Measurements from ENCODE around the gene CACNA1C.

The CACNA1C gene

DNA sequence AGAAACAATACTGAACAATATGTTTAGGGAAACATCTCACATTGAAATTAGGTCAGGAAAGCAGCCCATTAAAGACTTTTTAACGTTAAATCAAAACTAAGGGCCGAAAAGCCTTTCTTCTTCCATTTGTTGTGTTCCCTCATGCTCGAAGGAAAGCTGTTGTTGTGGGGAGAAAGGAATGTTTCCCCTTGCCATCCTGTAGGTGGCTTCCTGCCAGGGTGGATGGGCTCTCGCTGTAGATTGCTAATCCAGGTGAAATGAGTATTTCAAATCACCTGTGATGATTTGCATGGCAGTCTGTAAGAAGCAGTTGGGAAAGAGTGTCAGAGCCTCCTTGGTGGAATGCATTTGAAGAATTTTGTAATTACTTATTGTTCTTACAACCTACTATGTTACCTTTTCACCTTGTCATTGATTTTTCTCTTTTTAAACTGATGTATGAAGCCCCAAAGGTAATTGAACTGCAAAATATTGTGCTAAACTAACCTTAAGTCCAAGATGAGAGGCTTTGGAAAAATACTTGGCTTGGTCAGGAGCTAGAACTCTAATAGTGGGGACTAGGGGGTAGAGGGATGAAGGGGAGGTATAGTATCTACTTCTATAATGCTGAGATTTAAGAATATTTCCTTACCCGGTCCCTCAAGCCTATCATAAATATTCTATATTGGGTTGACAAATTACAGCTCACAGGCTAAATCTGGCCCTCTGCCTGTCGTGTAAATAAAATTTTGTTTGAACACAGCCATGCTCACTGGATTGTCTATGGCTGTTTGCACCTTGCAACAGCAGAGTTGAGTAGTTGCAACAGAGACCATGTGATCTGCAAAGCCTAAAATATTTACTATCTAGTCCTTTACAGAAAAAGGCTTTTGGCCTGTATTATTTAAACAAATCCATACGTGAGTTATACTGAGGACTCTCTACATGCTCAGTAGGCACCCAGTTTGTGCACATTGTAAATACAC is 40.9 kb upstream of the CACNA1C start:
- DNase-seq (ENCODE audit: low read depth): no peak
- TF ChIP-seq, protein P1, sequence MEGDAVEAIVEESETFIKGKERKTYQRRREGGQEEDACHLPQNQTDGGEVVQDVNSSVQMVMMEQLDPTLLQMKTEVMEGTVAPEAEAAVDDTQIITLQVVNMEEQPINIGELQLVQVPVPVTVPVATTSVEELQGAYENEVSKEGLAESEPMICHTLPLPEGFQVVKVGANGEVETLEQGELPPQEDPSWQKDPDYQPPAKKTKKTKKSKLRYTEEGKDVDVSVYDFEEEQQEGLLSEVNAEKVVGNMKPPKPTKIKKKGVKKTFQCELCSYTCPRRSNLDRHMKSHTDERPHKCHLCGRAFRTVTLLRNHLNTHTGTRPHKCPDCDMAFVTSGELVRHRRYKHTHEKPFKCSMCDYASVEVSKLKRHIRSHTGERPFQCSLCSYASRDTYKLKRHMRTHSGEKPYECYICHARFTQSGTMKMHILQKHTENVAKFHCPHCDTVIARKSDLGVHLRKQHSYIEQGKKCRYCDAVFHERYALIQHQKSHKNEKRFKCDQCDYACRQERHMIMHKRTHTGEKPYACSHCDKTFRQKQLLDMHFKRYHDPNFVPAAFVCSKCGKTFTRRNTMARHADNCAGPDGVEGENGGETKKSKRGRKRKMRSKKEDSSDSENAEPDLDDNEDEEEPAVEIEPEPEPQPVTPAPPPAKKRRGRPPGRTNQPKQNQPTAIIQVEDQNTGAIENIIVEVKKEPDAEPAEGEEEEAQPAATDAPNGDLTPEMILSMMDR (IDR thresholded peaks at IDR 0.05; ENCODE audit: low read depth, low read length): no peak
- TF ChIP-seq MYC (IDR thresholded peaks at IDR 0.05; ENCODE audit: low read depth, low read length): no peak
- no peak for TF ChIP-seq POLR2A (IDR thresholded peaks at IDR 0.05; ENCODE audit: extremely low read depth, insufficient read length)
- TF ChIP-seq, protein P2, sequence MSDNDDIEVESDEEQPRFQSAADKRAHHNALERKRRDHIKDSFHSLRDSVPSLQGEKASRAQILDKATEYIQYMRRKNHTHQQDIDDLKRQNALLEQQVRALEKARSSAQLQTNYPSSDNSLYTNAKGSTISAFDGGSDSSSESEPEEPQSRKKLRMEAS (IDR thresholded peaks at IDR 0.05; ENCODE audit: low read depth, low read length): no peak
- H3K4me3 ChIP-seq (ENCODE audit: low read depth, low read length): no peak overlapping the region

DNA sequence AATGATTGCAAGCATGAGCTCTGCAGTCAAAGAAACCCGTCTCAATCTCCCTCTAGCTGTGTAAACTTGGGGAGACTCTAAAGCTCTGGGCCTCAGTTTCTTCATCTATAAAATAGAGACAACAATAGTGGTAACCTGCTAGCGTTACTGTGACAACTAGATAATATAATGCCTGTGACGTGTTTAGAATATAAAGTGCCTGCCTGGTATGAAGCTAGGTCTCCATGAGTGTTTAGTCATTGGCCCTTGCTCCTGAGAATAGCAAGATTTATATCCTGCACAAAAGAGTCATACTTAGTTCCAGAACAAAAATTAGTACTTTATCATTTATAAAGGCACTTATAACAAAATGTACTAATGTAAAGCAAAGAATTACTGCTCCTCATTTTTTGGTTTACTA is 39.7 kb upstream of the CACNA1C start:
- no peak overlapping the region for H3K4me3 ChIP-seq (ENCODE audit: low read depth, low read length)
- TF ChIP-seq POLR2A (IDR thresholded peaks at IDR 0.05; ENCODE audit: extremely low read depth, insufficient read length) (no peak), MYC (IDR thresholded peaks at IDR 0.05; ENCODE audit: low read depth, low read length) (no peak)
- TF ChIP-seq, protein P1 (IDR thresholded peaks at IDR 0.05; ENCODE audit: low read depth, low read length): no peak
- TF ChIP-seq, protein P2 (IDR thresholded peaks at IDR 0.05; ENCODE audit: low read depth, low read length): no peak
- no peak for DNase-seq (ENCODE audit: low read depth)

DNA sequence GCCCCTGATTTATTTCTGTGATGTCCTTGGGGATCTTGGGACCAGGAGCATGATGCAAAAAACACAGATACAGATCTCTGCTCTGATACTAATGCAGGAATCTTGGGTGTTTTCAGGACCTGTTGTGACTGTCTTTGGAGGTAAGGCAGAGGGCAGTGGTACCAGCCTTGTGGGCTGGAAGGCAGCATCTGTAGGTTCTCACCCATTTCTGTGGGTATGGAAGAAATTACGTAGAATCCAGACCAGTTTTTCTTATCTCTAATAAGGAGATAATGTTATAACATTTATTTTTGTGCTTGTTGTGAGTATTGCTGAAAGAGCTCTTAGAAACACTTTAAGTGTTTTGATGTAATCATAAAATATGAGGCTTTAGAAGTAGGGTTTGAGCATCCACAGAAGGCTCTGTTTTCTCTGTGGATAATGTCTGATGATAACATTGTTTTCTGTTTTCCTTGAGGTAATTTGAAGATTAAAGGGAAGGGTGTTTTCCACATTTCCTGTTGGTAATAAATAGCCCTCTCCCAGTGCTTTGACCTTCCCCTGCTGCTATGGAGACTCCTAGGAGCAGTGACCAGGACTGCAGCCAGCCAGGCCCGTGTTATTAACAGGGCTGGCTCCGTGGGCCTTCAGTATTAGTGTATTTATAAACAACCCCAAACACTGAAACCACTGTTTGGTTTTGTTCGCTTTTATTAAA is 39.1 kb upstream of the CACNA1C start:
- H3K4me3 ChIP-seq (ENCODE audit: low read depth, low read length): no peak overlapping the region
- TF ChIP-seq MYC (IDR thresholded peaks at IDR 0.05; ENCODE audit: low read depth, low read length) (no peak), POLR2A (IDR thresholded peaks at IDR 0.05; ENCODE audit: extremely low read depth, insufficient read length) (no peak)
- TF ChIP-seq, protein P2 (IDR thresholded peaks at IDR 0.05; ENCODE audit: low read depth, low read length): no peak
- TF ChIP-seq, protein P1 (IDR thresholded peaks at IDR 0.05; ENCODE audit: low read depth, low read length): no peak
- no peak for DNase-seq (ENCODE audit: low read depth)

DNA sequence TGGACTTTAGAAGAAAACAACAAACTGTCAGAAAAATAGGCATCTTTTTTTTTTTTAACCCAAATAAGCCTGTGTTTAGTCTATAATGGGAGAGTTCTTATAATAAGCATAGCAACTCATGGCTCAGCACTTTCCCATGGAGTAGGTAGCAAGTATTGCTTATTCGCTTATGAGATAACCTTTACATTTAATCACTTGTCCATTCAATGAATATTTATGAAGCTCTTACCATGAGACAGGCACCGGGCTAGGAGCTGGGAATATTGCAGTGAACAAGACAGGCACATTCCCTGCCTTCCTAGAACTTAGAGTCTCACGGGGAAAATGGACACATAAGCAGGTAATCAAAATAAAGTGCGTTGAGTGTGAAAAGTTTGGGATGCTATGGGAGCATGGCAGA is 38.6 kb upstream of the CACNA1C start:
- no peak for DNase-seq (ENCODE audit: low read depth)
- TF ChIP-seq POLR2A (IDR thresholded peaks at IDR 0.05; ENCODE audit: extremely low read depth, insufficient read length) (no peak), MYC (IDR thresholded peaks at IDR 0.05; ENCODE audit: low read depth, low read length) (no peak)
- TF ChIP-seq, protein P1 (IDR thresholded peaks at IDR 0.05; ENCODE audit: low read depth, low read length): no peak
- TF ChIP-seq, protein P2 (IDR thresholded peaks at IDR 0.05; ENCODE audit: low read depth, low read length): no peak

DNA sequence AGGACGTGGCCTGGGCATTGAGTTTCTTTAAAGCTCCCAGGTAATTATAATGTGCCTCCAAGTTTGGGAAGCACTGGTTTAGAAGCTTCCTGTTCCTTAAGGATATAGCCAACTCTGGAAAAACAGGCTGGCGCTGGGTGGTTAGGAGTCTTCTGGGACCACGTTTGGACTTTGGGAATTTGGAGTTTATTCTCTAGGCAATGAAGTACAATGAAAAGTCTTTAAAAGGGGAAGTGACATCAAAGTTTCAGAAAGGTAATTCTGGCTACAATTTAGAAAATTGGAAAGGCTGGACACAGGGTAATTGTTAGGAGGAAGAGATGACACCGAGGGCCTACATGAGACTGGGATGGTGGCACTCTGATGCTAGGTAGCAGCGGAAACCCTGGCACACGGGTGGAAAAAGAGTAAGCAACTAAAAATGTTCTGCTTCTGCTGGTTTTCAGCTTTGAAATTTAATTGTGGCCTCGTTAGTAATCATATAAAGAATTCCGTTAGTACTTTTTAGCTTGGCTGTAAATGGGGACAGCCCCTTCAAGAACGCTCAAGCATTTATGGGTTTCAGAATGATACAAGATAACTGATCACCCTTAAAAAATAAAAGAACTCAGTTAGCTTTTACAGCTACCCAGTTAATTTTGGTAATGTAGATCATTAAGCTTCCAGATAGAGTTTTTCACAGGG is 35.8 kb upstream of the CACNA1C start:
- no peak overlapping the region for H3K4me3 ChIP-seq (ENCODE audit: low read depth, low read length)
- no peak for DNase-seq (ENCODE audit: low read depth)

More for the DNA sequence above, 38.6 kb upstream of the CACNA1C start:
- H3K4me3 ChIP-seq (ENCODE audit: low read depth, low read length): no peak overlapping the region

More for the DNA sequence above, 35.8 kb upstream of the CACNA1C start:
- TF ChIP-seq, protein P2 (IDR thresholded peaks at IDR 0.05; ENCODE audit: low read depth, low read length): no peak
- TF ChIP-seq MYC (IDR thresholded peaks at IDR 0.05; ENCODE audit: low read depth, low read length) (no peak), POLR2A (IDR thresholded peaks at IDR 0.05; ENCODE audit: extremely low read depth, insufficient read length) (no peak)
- TF ChIP-seq, protein P1 (IDR thresholded peaks at IDR 0.05; ENCODE audit: low read depth, low read length): no peak
